HT1080 (cell line): Measurements from ENCODE around the gene GMIP. TPM values are rescaled to one million over a fixed set of nuclear protein-coding genes. Genes with fewer than 3 reads are reported as not detected.
A peak's percentile ranks its signal among the peaks of the same experiment; 100 is the strongest.
"Not testable (repeated sequence)": the region's sequence is repeated elsewhere in the genome, so short reads cannot be mapped to it uniquely, and the experiment has no call there.

ENCODE experiments used
- DNase-seq: peaks from one replicate; pipeline ENCODE4 v3.0.0-alpha.2; 2015; ENCODE audit warnings: low read depth
- total RNA-seq: library from RNA; depleted of rRNA; stranded (reverse); fragments of >200 nt; shearing (Covaris generic); gene quantifications from 2 replicates; pipeline ENCODE4 v1.2.3, GENCODE V29; 2014

GMIP gene
- total RNA-seq, 1 experiment from 2014 or later: 3.0 TPM

DNA sequence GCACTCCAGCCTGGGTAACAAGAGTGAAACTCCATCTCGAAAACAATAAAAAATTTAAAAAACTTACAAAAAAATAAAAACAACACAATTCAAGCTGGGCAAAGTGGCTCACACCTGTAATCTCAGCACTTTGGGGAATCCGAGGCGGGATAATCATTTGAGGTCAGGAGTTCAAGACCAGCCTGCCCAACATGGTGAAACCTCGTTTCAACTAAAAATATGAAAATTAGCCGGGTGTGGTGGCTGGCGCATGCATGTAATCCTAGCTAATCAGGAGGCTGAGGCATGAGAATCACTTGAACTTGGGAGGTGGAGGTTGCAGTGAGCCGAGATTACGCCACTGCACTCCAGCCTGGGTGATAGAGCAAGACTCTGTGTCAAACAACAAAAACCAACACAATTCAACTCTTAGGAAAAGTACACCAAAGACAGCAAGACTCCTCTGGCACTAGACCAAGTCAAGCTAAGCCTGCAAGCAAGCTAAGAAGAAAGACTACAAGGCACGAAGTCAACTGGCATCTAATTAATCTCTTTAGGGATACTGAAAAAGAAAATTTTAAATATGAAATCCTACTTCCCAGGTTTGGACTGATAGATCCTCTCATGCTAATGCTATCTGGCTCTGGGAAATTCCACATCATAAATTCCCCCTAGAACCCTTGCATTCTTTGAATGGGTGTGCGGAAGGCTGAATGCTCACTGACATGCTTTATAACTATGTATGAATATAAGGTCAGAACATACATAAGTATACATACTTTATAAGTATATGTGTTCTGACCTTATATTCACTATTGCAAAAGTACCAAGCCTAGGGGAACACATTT lies 32.9 kb downstream of the GMIP start:
- DNase-seq: no peak

DNA sequence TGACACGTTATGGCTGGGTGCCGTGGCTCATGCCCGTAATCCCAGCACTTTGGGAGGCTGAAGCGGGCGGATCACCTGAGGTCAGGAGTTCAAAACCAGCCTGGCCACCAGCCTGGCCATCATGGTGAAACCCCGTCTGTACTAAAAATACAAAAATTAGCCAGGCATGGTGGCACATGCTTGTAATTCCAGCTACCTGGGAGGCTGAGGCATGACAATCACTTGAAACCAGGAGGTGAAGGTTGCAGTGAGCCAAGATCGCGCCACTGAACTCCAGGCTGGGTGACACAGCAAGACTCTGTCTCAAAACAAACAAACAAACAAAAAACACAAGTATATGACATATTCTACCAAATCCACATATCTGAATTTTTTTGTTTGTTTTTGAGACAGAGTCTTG lies 36.8 kb downstream of the GMIP start:
- not testable (repeated sequence) for DNase-seq

DNA sequence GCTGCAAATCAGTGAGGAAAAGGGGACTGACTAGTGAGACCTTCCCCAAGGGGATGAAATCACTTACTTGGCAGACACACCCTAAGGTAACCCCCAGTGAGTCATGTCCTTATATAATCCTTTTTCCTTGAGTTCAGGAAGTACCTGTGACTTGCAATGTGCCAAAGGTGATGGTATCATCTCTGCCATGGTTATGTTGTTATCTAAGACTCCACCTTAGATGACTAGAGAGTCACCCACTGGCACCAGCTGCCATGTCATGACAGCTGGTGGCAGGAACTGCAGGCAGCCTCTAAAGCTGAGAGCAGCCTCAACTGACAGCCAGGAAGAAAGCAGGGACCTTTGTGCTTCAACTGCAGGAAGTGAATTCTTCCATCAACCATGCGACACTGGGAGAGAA lies 37.4 kb downstream of the GMIP start:
- DNase-seq: no peak

DNA sequence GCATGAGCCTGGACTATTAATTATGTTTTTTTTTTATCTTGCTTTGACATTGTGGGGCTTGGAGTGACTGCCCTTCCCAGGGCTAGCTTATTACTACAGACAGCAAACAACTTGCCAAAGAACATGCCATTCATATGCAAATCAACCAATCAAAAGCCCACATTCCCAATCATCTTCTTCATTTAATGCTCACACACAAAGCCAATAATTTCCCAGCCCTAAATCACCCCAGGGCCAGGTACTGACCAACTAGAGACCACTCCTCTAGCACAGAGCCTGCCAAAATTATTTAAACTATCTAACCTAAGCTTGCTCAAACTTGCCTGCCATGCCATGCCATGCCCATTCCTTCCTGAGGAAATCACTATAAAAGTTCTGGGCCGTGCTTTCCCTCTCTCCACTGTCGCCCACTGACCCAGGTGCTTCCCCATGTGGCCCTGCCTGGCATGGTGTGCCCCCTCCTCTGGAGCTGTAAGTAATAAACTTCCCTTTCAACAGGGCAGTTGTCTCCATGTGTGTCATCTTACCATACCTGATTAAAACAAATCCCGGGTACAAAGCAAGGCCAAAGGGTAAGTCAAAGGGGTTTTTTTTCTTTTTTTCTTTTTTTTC lies 40.6 kb downstream of the GMIP start:
- DNase-seq: no peak

DNA sequence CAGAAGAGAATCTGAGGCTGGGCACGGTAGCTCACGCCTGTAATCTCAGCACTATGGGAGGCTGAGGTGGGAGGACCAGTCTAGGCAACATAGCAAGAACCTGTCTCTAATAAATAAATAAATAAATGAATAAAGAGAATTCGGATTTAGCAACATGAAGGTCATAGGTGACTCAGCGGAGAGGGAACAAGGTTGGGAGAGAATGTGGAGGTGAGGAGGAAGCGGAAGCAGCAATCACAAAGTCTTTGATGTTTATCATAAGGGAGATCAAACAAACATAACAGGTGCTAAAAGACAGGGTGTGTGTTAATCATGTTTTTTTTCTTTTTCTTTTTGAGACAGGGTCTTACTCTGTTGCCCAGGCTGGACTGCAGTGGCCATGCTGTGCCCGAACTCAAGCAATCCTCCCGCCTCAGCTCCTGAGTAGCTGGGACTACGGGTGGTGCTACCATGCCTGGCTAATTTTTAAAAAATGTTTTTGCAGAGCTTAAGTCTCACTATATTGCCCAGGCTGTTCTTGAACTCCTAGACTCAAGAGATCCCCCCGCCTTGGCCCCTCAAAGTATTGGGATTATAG lies 41.2 kb downstream of the GMIP start:
- no peak for DNase-seq

DNA sequence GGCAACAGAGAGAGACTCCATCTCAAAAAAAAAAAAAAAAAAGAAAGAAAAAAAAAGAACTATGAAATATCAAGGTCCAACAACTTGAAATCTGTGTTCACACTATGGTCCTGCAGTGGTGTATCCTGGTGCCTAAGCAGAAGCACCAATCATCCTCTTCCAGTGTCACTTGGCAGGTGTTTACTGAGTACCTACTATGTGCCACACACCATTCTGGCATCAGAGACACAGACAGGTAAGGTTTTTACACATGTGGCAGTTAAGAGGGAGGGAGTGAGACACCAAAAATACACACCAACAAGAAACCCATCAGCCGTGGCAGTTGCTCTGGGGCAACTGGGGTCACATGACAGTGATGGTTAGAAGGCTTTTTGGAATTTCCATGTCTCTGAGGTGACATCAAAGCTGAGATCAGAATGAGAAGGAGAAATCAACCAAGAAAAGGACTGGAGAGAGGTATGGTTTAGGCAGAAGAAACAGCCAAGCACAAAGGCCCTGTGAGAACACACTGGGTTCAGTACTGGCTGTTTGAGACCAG lies 42.6 kb downstream of the GMIP start:
- no peak for DNase-seq

DNA sequence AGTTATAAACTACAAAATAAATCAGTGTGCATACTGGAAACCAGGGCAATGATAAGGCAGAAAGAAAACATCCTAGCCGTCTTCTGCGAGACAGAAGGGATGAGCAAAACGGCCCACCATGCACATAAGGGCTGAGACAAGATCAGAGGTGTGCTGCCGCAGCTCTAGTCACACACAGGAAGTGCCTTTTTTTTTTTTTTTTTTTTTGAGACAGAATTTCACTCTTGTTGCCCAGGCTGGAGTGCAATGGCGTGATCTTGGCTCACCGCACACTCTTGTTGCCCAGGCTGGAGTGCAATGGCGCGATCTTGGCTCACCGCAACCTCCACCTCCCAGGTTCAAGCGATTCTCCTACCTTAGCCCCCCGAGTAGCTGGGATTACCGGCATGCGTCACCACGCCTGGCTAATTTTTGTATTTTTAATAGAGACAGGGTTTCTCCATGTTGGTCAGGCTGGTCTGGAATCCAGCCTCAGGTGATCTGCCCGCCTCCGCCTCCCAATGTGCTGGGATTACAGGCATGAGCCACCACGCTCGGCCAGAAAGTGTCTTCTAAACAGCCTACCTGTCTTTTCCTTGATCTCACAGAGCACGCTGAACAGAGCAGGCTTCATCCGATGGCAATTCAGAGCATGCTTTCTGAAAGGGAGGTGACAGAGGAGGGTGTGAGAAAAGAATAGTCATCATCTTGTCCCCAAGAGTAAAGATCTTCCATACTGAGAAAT lies 44.6 kb downstream of the GMIP start:
- DNase-seq: not testable (repeated sequence)

DNA sequence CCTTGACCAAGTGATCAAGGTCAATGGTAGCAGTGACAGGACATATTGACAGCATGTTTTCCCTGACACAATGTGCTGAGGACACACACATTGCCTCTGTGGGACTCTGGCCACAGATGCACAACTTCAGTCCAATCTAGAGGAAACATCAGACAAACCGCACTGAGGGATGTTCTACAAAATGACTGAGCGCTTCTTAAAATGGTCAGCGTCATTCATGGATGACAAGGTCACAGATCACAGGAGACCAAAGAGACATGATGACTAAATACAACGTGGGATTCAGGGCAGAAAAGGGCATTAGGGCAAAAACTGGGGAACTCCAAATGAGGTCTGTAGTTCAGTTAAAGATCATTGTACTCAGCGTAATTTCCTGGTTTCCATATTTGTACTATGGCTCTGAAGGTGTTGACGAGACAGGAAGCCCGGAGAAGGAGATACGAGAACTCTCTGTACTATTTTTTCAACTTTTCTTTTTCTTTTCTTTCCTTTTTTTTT lies 45.6 kb downstream of the GMIP start:
- DNase-seq: no peak

DNA sequence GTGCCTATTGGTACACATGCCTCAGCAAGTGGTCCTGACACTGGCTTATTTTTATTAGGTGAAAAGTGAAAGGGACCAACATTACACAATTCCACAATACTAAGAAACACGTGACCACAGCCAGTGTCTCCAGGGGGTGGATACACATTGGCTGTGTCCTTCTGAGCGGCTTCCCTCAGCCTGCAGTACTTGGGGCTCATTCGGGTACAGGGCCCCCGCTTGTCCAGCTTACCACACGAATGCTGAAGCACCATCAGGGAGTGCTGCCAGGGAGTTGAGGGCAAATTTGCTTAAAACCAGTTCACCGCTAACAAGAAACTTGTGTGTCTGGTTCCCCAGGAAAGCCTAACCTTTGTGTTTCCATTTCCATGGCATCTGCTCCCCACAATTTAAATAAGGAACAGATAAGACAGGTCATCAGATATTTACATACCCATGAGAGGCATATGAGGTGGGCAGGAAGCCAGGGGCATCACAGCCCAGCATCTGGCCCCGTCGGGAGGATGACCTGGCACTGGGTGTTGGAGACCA lies 48.2 kb downstream of the GMIP start:
- no peak for DNase-seq

DNA sequence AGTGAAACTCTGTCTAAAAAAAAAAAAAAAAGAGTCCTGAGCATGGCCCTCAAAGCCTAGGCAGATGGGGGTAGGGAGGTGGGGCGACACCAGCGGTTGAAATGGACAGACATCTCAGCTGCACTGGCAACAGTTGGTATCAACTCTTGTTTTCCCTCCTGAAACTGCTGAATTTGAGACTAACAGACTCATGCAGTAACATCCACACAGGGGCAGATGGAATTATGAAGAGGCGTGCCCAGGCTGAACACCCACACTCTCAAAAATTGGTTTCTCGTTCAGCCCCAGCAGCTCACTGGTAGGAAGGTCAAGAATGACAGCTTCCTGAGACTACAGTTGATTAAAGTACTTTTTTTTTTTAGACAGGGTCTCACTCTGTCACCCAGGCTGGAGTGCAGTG lies 49.1 kb downstream of the GMIP start:
- DNase-seq: no peak

DNA sequence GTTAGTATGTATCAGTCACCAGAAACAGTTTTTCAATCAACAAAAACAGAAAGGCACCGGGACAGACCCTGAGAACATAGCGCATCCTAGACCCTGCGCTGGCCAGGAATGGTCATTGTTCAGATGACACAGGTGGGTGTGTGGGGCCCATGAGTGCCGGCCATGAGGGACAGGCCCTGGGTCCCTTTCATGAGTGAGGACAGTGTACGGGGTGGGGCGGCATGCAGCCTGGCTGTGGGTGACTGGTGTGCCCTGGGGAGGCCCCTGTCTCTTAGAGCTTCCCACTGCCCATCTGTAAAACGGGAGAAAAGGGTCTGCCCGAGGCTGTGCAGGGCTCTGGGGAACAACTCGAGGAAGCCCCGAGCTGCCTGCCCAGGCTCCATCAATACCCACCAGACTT lies 50.8 kb downstream of the GMIP start:
- DNase-seq: no peak

DNA sequence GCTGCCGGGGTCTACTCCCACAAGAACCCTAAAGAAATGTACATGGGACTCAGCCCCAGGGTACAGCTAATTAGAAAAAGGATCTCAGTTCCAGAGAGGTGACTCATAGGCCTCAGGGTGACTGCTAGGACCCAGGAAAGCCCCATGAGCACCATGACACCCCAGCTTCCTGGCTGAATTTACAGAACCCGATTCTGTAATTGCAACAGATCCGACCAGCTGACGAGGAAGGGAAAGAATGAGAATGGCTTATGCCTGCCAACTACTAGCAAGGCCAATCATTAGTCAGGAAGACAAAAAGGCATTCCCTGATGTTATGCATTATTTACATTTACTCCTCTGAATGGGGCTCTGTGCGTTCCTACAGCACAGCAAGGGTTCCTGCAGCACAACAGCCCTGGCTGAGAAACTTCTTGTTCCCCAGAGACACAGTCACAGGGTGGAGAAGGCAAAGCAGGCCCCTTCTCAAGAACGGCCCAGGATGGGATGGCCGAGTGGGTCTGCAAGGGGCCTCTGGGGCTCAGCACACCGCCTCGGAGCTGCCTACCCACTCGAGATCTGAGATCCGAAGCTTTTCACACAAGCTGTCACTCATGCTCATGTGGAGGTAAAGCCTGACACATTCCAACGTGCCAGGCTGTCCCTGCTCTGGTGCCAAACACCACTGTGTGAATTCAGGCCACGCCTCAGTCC lies 52.2 kb downstream of the GMIP start:
- DNase-seq: peak; percentile 47

DNA sequence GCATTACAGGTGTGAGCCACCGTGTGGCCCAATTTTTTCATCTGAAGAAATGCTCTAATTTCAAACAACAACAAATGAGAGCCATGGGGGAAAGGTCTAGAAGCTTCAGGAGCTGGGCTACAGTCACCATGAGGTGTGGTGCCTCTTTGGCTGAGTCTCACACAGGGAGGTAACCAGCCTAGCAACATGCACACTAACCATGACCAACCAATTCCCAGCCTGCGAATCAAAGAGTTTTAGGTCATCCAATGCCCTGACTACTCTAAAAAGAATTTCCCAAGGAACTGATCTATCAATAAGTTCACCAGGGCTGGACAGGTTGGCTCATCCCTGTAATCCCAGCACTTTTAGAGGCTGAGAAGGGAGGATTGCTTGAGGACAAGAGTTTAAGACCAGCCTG lies 54.9 kb downstream of the GMIP start:
- DNase-seq: no peak

DNA sequence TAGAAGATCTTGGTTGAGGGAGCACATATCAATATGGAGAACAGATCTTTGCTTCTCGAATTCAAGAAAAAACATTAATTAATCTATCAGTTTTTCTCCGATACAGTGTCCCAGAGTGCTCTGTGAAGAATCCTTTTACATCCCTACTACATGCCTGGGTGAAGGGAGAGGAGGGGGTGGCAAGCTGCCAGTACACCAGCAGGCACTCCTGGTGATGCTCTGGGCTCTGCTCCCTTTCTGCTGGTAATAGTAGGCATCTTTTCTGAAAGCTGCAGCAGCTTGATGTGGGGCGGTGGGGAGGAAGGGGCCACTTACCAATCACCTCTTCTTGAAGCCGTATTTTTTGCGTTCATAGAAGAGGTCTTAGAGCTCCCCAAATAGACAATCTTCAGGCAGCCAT lies 55.7 kb downstream of the GMIP start:
- DNase-seq: no peak

DNA sequence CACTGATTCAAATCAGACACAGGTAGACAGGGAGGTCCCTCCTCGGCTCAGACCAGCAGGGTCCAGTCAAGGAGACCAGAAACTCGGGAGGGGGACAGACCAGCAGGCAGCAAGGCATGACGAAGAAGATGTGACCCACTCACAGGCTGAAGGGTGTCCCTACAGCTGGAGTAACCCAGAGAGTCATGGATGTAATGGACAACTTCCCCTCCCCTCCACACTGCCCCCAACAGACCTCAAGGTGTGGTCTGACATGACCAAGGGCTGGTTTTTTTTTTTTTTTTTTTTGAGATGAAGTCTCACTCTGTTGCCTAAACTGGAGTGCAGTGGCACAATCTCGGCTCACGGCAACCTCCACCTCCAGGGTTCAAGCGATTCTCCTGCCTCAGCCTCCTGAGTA lies 59.1 kb downstream of the GMIP start:
- DNase-seq: no peak

DNA sequence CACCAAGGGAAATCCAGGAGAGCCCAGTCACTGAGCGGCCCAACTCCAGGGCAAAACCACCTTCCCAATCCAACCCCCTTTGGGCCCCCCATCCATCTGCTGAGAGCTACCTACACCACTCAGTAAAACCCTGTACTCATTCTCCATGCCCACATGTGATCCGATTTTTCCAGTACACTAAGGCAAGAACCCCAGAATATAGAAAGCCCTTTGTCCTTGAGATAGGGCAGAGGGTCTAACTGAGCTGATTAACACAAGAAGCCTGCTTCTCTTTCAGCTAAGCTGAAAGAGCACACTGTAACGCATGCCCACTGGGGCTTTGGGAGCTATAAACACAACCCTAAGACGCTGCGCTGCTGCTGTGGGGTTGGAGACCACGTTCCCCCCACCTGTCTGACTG lies 61.0 kb downstream of the GMIP start:
- DNase-seq: no peak

DNA sequence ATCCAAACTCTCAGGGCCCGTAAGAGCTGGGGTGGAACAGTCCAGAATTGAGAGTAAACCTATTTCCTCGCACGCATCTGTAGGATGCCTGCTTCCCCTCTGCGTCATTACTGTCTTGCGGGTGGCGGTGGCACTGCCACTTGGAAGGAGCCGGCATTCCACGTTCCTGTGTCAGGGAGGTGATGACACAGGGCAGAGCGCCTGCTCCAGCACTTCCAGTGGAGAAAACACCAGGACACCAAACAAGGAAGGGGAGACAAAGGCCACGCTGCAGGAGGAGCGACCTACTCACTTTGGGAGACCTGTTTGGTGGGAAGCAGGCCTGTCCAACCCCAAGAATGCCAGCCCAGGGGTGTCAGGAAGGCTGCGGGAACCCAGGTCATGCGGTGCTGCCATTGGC lies 62.1 kb downstream of the GMIP start:
- DNase-seq: no peak

DNA sequence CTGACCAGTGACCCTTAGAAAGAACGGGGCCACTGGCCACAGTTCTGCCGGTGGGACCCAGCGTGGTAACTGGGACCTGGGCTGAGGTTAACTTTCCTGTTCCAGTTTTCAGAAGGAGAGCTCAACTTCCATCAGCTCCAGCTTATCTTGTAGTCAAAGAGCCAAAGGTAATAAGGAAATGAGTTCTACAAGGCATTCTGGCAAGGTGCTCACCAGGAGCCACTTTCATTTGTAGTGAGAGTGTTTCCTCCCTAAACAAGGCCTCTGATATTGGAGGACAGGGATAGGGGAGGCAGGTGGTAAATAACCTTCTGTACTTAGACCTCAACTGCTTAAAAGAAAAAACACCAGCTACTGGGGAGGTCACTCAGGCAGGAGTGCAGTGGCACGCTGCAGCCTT lies 63.0 kb downstream of the GMIP start:
- no peak for DNase-seq

DNA sequence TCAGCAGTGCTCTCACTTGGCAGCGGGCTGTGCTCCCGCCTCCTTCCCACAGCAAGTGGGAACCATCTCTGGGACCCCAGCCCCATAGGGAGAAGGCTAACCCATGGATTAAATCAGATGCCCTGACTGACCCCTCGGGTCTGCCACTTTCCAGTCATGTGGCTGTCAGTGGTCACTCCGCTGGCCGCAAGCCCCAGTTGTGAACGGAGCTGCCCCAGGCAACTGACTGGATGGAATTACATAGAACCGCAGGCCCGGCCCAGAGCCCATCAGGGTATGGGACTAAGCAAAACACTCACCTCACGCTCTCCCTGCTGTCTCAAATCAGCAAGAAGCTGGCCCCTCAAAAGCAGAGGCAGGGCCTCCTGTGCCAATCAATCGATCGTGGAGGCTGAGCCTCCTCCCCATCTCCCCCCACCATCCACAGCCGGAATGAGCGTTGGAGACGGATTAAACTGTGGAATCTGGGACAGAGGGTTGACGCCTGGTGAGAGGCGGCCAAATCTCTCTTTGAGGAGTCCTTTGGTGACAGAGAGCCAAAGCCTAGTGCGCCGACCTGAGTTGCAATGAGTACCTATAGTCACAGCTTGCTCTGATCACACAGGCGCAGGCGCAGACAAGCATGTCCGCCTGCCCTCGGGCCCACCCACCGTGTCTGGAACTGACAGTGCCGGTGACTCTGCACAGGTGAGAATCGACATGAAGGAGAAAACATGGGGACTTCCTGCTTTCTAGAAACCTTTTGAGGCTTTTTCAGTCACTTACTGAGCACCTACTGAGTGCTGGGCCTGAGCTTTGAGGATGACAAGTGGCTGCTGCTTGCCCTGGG lies 63.7 kb downstream of the GMIP start:
- no peak for DNase-seq
